Stimulated activated CD4-positive, alpha-beta T cell treated with anti-CD3 and anti-CD28 coated beads, Interleukin-4, amount 100 ng/mL, for 24 hours (primary cell): ENCODE measurements around the gene UXS1.

Experiments used
- DNase-seq: peaks from one replicate; pipeline ENCODE4 v3.0.0-alpha.2; 2020

UXS1 gene

GRCh38 chr2:106107509-106108131 lies 86.5 kb downstream of the UXS1 start:
- peak; percentile 62 for DNase-seq

- no peak for DNase-seq
Measured at GRCh38 chr2:106106622-106107508, 87.2 kb downstream of the UXS1 start.

- DNase-seq = no peak
Measured at GRCh38 chr2:106105151-106105922, 88.8 kb downstream of the UXS1 start.

GRCh38 chr2:106104332-106105062 lies 89.6 kb downstream of the UXS1 start:
- DNase-seq = peak; percentile 75

- no peak for DNase-seq
Measured at GRCh38 chr2:106099691-106100090, 94.4 kb downstream of the UXS1 start.

- no peak for DNase-seq
Measured at GRCh38 chr2:106098664-106099063, 95.4 kb downstream of the UXS1 start.

GRCh38 chr2:106098081-106098480 lies 96.0 kb downstream of the UXS1 start:
- DNase-seq = peak; percentile 30

GRCh38 chr2:106097038-106098000 lies 96.8 kb downstream of the UXS1 start:
- no peak for DNase-seq

GRCh38 chr2:106096299-106097037 lies 97.6 kb downstream of the UXS1 start:
- DNase-seq = no peak

GRCh38 chr2:106095478-106096298 lies 98.4 kb downstream of the UXS1 start:
- peak; percentile 71 for DNase-seq

- peak; percentile 50 for DNase-seq
Measured at GRCh38 chr2:106094131-106094841, 99.8 kb downstream of the UXS1 start.

GRCh38 chr2:106090916-106091618 lies 103.0 kb downstream of the UXS1 start:
- DNase-seq = no peak

- DNase-seq = no peak
Measured at GRCh38 chr2:106089611-106090010, 104.5 kb downstream of the UXS1 start.

- peak; percentile 67 for DNase-seq
Measured at GRCh38 chr2:106085181-106085940, 108.7 kb downstream of the UXS1 start.

- DNase-seq = no peak
Measured at GRCh38 chr2:106080959-106081358, 113.1 kb downstream of the UXS1 start.

- DNase-seq = no peak
Measured at GRCh38 chr2:106078096-106078495, 116.0 kb downstream of the UXS1 start.

GRCh38 chr2:106076941-106077340 lies 117.2 kb downstream of the UXS1 start:
- no peak for DNase-seq

- DNase-seq = no peak
Measured at GRCh38 chr2:106075048-106075447, 119.1 kb downstream of the UXS1 start.
